Measurements from ENCODE around the gene WSCD1.

WSCD1 gene

GRCh38 chr17:6069539-6070429 is at the start of gene WSCD1:
WSCD1 (plus strand) TSS chr17:6070379; CDS start chr17:6080659, 10,280 bp downstream.
- no peak for DNase-seq (ENCODE audit: low read depth in 2 of 2)

- no peak for DNase-seq (ENCODE audit: low read depth in 2 of 2)
These were observed 49.2 kb upstream of the WSCD1 start for GRCh38 chr17:6021011-6021400.

GRCh38 chr17:6021627-6022026 is 48.6 kb upstream of the WSCD1 start:
- no peak for DNase-seq (ENCODE audit: low read depth in 2 of 2)

- no peak for DNase-seq (ENCODE audit: low read depth in 2 of 2)
These were observed 46.9 kb upstream of the WSCD1 start for GRCh38 chr17:6023036-6023831.

GRCh38 chr17:6024576-6024975 is 45.6 kb upstream of the WSCD1 start:
- DNase-seq (ENCODE audit: low read depth in 2 of 2): no peak

- no peak for DNase-seq (ENCODE audit: low read depth in 2 of 2)
These were observed 42.7 kb upstream of the WSCD1 start for GRCh38 chr17:6027342-6028024.

- no peak for DNase-seq (ENCODE audit: low read depth in 2 of 2)
These were observed 41.9 kb upstream of the WSCD1 start for GRCh38 chr17:6028294-6028693.

- no peak for DNase-seq (ENCODE audit: low read depth in 2 of 2)
These were observed 34.3 kb upstream of the WSCD1 start for GRCh38 chr17:6035801-6036394.

- no peak for DNase-seq (ENCODE audit: low read depth in 2 of 2)
These were observed 29.7 kb upstream of the WSCD1 start for GRCh38 chr17:6040504-6040903.

- DNase-seq (ENCODE audit: low read depth in 2 of 2): no peak
These were observed 28.9 kb upstream of the WSCD1 start for GRCh38 chr17:6041246-6041645.

GRCh38 chr17:6043405-6043804 is 26.8 kb upstream of the WSCD1 start:
- no peak for DNase-seq (ENCODE audit: low read depth in 2 of 2)

- no peak for DNase-seq (ENCODE audit: low read depth in 2 of 2)
These were observed 25.9 kb upstream of the WSCD1 start for GRCh38 chr17:6044261-6044660.

GRCh38 chr17:6045621-6046357 is 24.4 kb upstream of the WSCD1 start:
- DNase-seq (ENCODE audit: low read depth in 2 of 2): no peak

- DNase-seq (ENCODE audit: low read depth in 2 of 2): no peak
These were observed 23.7 kb upstream of the WSCD1 start for GRCh38 chr17:6046431-6046830.

GRCh38 chr17:6046931-6047330 is 23.2 kb upstream of the WSCD1 start:
- DNase-seq (ENCODE audit: low read depth in 2 of 2): no peak

- no peak for DNase-seq (ENCODE audit: low read depth in 2 of 2)
These were observed 22.2 kb upstream of the WSCD1 start for GRCh38 chr17:6047966-6048365.

- no peak for DNase-seq (ENCODE audit: low read depth in 2 of 2)
These were observed 21.7 kb upstream of the WSCD1 start for GRCh38 chr17:6048486-6048885.

- DNase-seq (ENCODE audit: low read depth in 2 of 2): no peak
These were observed 17.3 kb upstream of the WSCD1 start for GRCh38 chr17:6052926-6053325.

GRCh38 chr17:6054372-6054771 is 15.8 kb upstream of the WSCD1 start:
- no peak for DNase-seq (ENCODE audit: low read depth in 2 of 2)

GRCh38 chr17:6056104-6056503 is 14.1 kb upstream of the WSCD1 start:
- DNase-seq (ENCODE audit: low read depth in 2 of 2): no peak

- no peak for DNase-seq (ENCODE audit: low read depth in 2 of 2)
These were observed 12.6 kb upstream of the WSCD1 start for GRCh38 chr17:6057562-6057961.

Data from stimulated activated CD8-positive, alpha-beta memory T cell treated with anti-CD3 and anti-CD28 coated beads, Interleukin-7, amount 100 ng/mL, for 1 hour (primary cell).